ENCODE results near the gene DPT.

- TF ChIP-seq CTCF (IDR thresholded peaks at IDR 0.05): no peak
- TF ChIP-seq POLR2A (IDR thresholded peaks at IDR 0.05): no peak
- TF ChIP-seq POLR2AphosphoS5 (IDR thresholded peaks at IDR 0.05): no peak
Observed at GRCh38 chr1:168758503-168758902, 29.5 kb upstream of the DPT start.

All from prostate gland (tissue), 2 donors.